Measurements from ENCODE around the gene FXR1.
"Not testable (repeated sequence)": the region's sequence is repeated elsewhere in the genome, so short reads cannot be mapped to it uniquely, and the experiment has no call there.

FXR1 gene

GRCh38 chr3:180912304-180913296 lies at the start of gene FXR1:
TSS of gene FXR1 (plus strand) at chr3:180912670. CDS start at chr3:180912686, 16 bp downstream.
- DNase-seq = peak; percentile 89 to 95

GRCh38 chr3:180870008-180870699 lies 42.3 kb upstream of the FXR1 start:
- DNase-seq = no peak

GRCh38 chr3:180871901-180872300 lies 40.6 kb upstream of the FXR1 start:
- DNase-seq = no peak

- DNase-seq = not testable (repeated sequence)
These were observed 40.0 kb upstream of the FXR1 start for GRCh38 chr3:180872430-180872829.

GRCh38 chr3:180875124-180875698 lies 37.3 kb upstream of the FXR1 start:
- DNase-seq = no peak

- no peak for DNase-seq
These were observed 31.2 kb upstream of the FXR1 start for GRCh38 chr3:180881065-180881801.

GRCh38 chr3:180882115-180882514 lies 30.4 kb upstream of the FXR1 start:
- no peak for DNase-seq

- no peak for DNase-seq
These were observed 23.4 kb upstream of the FXR1 start for GRCh38 chr3:180888992-180889560.

GRCh38 chr3:180898572-180898971 lies 13.9 kb upstream of the FXR1 start:
- DNase-seq = no peak

GRCh38 chr3:180909369-180910127 lies 2.9 kb upstream of the FXR1 start:
- DNase-seq = no peak

GRCh38 chr3:180910823-180911222 lies 1.6 kb upstream of the FXR1 start:
- DNase-seq = no peak

- no peak for DNase-seq
These were observed 580 bp upstream of the FXR1 start for GRCh38 chr3:180911876-180912303.

GRCh38 chr3:180913581-180914404 lies 1.3 kb downstream of the FXR1 start:
- DNase-seq = no peak

GRCh38 chr3:180918542-180918941 lies 6.1 kb downstream of the FXR1 start:
- no peak for DNase-seq

- no peak for DNase-seq
These were observed 9.8 kb downstream of the FXR1 start for GRCh38 chr3:180922242-180922641.

GRCh38 chr3:180923561-180923960 lies 11.1 kb downstream of the FXR1 start:
- no peak for DNase-seq

- no peak for DNase-seq
These were observed 14.1 kb downstream of the FXR1 start for GRCh38 chr3:180926526-180926925.

GRCh38 chr3:180929376-180929775 lies 16.9 kb downstream of the FXR1 start:
- DNase-seq = no peak

- no peak for DNase-seq
These were observed 18.1 kb downstream of the FXR1 start for GRCh38 chr3:180930526-180930925.

GRCh38 chr3:180932819-180933218 lies 20.3 kb downstream of the FXR1 start:
- no peak for DNase-seq

GRCh38 chr3:180934638-180935037 lies 22.2 kb downstream of the FXR1 start:
- DNase-seq = no peak
